Measurements from ENCODE around the gene SEC61B.

Gene SEC61B

GRCh38 chr9:99221621-99222415 lies at the start of gene SEC61B, which contains the start of gene ALG2:
SEC61B (plus strand) TSS chr9:99222282; CDS start chr9:99222364, 82 bp downstream.
ALG2 (minus strand) TSS chr9:99221942; CDS start chr9:99221894, 48 bp downstream.
- peak; percentile 83 to 89 for DNase-seq (ENCODE audit: low read depth in 1 of 2, low spot score in 1 of 2)
- in situ Hi-C loops (cut with HindIII; ENCODE audit: low pct_unique_long_range_greater_than_20kb, low sequenced_read_pairs), result no loop called here
- no peak for TF ChIP-seq JUND (IDR thresholded peaks at IDR 0.05; ENCODE audit: low read depth)

- no peak for TF ChIP-seq JUND (IDR thresholded peaks at IDR 0.05; ENCODE audit: low read depth)
- in situ Hi-C loops (cut with HindIII; ENCODE audit: low pct_unique_long_range_greater_than_20kb, low sequenced_read_pairs), result no loop called here
- no peak for DNase-seq (ENCODE audit: low read depth in 1 of 2, low spot score in 1 of 2)
Measured at GRCh38 chr9:99173570-99174504, 48.2 kb upstream of the SEC61B start.

DNA sequence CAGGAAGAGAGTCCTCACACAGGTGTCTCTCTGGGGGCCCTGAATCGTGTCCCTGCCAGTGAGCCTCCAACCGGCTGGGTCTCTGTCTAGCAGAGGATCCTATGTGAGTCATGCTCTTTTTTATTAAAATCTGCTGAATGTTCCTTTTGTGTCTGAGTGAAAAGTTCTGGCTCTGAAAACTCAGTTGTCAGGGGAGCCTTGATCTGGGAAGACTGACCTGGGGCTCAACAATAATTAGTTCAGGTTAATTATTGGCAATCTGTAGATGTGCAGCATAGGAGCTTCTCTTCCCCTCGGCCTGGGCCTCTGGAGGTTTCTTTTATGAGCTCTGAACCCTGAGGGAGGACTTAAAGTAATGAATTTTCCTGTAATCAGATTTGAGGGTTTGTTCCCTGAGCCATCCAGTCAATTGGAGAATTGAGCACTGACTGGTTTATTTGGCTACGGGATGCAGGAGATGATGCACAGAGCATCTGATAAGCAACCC lies 45.5 kb upstream of the SEC61B start:
- in situ Hi-C loops (cut with HindIII; ENCODE audit: low pct_unique_long_range_greater_than_20kb, low sequenced_read_pairs), result no loop called here
- DNase-seq (ENCODE audit: low read depth in 1 of 2, low spot score in 1 of 2), result no peak
- TF ChIP-seq JUND (IDR thresholded peaks at IDR 0.05; ENCODE audit: low read depth), result no peak

- DNase-seq (ENCODE audit: low read depth in 1 of 2, low spot score in 1 of 2), result no peak
- in situ Hi-C loops (cut with HindIII; ENCODE audit: low pct_unique_long_range_greater_than_20kb, low sequenced_read_pairs), result no loop called here
- TF ChIP-seq JUND (IDR thresholded peaks at IDR 0.05; ENCODE audit: low read depth), result no peak
Measured at GRCh38 chr9:99177576-99178366, 44.3 kb upstream of the SEC61B start.

DNA sequence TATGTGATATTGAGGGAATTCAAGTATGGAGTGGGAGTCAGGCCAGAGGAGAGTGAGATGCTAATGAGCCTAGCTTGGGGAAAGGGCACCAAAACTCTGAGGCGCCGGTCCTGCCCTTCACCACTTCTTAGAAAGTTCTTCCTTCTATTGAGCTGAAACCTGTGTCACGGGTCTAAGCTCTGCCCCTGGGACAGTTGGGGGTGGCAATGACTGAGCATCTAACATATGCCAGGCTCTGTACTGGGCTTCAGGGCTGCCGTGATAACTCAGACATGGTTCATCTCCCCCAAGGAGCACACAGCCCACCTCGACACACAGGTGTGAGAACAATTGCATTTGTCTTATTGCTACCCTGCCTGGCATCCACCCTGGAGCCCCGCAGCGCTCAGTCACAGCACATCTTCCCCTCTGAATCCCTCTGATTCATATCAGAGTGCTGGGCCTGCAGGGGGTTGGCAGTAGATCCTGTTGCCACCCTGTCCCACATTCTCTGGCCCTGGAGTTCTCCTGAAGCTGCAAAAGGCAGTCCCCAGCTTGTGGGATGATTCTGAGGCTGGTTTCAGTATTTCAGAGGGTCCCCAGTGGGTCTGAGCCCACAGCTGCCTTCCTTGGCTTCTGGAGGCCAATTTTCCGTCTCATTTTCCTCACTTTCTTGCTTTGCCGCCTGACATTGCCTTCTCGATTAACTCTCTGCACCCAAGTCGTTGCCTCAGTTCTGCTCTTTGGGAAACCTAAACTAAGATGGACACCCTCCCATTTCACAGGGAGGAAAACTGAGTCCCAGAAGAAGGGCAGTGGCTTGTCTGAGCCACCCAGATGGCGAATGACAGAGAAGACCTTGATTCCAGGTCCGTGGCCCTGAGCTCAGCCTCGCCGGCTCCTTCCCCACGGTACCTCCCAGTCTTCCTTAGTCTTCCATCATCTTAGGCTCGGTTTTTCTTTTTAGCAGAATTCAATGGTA lies 42.9 kb upstream of the SEC61B start:
- in situ Hi-C loops (cut with HindIII; ENCODE audit: low pct_unique_long_range_greater_than_20kb, low sequenced_read_pairs), result no loop called here
- TF ChIP-seq JUND (IDR thresholded peaks at IDR 0.05; ENCODE audit: low read depth), result no peak
- DNase-seq (ENCODE audit: low read depth in 1 of 2, low spot score in 1 of 2), result no peak

GRCh38 chr9:99180199-99180598 lies 41.9 kb upstream of the SEC61B start:
- no peak for DNase-seq (ENCODE audit: low read depth in 1 of 2, low spot score in 1 of 2)
- no peak for TF ChIP-seq JUND (IDR thresholded peaks at IDR 0.05; ENCODE audit: low read depth)
- in situ Hi-C loops (cut with HindIII; ENCODE audit: low pct_unique_long_range_greater_than_20kb, low sequenced_read_pairs), result no loop called here

- in situ Hi-C loops (cut with HindIII; ENCODE audit: low pct_unique_long_range_greater_than_20kb, low sequenced_read_pairs), result no loop called here
- TF ChIP-seq JUND (IDR thresholded peaks at IDR 0.05; ENCODE audit: low read depth), result no peak
- DNase-seq (ENCODE audit: low read depth in 1 of 2, low spot score in 1 of 2), result no peak
Measured at GRCh38 chr9:99180662-99181061, 41.4 kb upstream of the SEC61B start.

DNA sequence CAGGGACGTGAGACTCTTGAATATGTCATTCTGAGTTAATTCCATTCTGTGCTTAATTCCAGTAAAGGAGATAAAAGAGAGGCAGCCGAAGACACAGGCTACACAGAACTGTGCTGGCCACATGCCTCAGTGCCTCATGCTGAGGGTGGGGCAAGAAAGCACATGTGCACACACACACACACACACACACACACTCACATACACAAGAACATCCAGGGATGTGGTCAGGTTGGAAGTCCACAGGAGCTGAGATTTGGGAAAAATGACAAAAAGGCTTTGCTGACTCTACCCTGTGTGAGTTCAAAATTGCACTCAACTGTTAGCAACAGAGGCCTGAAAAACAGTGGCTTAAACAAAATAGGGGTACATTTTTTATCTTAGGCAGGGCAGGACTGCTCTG lies 40.9 kb upstream of the SEC61B start:
- DNase-seq (ENCODE audit: low read depth in 1 of 2, low spot score in 1 of 2), result no peak
- in situ Hi-C loops (cut with HindIII; ENCODE audit: low pct_unique_long_range_greater_than_20kb, low sequenced_read_pairs), result no loop called here
- no peak for TF ChIP-seq JUND (IDR thresholded peaks at IDR 0.05; ENCODE audit: low read depth)

DNA sequence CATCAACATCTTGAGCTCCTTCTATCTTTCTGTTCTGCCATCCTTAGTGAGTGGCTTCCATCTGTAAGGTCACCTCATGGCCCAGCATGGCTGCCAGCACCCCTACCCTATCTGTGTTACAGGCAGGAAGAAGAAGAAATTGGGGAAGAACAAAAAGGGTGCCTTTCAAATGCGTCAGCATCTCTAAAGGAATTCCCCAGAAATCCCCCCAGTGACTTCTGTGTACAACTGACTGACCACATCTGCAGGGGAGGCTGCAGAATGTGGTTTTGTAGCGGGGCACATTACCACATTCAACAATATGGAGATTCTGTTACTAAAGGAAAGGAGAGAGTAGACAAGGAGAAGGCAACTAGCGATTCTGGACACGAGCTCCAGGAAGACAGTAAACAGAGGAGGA lies 40.5 kb upstream of the SEC61B start:
- no peak for TF ChIP-seq JUND (IDR thresholded peaks at IDR 0.05; ENCODE audit: low read depth)
- no peak for DNase-seq (ENCODE audit: low read depth in 1 of 2, low spot score in 1 of 2)
- in situ Hi-C loops (cut with HindIII; ENCODE audit: low pct_unique_long_range_greater_than_20kb, low sequenced_read_pairs), result no loop called here

- no peak for DNase-seq (ENCODE audit: low read depth in 1 of 2, low spot score in 1 of 2)
- in situ Hi-C loops (cut with HindIII; ENCODE audit: low pct_unique_long_range_greater_than_20kb, low sequenced_read_pairs), result no loop called here
- no peak for TF ChIP-seq JUND (IDR thresholded peaks at IDR 0.05; ENCODE audit: low read depth)
Measured at GRCh38 chr9:99182356-99182755, 39.7 kb upstream of the SEC61B start.

DNA sequence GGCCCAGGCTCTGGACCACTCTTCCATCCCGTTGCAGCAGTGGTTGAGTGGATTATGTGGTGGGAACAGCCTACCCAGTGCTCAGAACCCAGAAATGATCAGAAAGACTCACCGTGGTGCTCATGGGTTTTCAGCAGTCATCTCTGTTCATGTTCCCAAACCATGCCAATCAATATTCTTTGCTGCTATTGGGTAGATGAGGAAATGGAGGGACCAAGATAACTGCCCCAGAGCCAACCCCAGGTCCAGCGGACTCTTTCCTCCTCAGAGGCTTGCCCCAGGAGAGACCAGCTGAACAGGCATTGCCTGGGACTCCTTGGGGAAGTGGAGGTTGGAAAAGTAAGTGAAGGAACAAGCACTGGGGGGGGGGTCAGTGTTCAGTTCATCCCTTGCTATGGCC lies 38.5 kb upstream of the SEC61B start:
- no peak for TF ChIP-seq JUND (IDR thresholded peaks at IDR 0.05; ENCODE audit: low read depth)
- in situ Hi-C loops (cut with HindIII; ENCODE audit: low pct_unique_long_range_greater_than_20kb, low sequenced_read_pairs), result no loop called here
- no peak for DNase-seq (ENCODE audit: low read depth in 1 of 2, low spot score in 1 of 2)
